Stimulated activated CD4-positive, alpha-beta T cell treated with anti-CD3 and anti-CD28 coated beads, Interleukin-12 subunit alpha, Interleukin-12 subunit beta, amount 100 ng/mL, for 48 hours (primary cell): ENCODE measurements around the gene PNRC2.
"Not testable (repeated sequence)": the region's sequence is repeated elsewhere in the genome, so short reads cannot be mapped to it uniquely, and the experiment has no call there.

Source experiments
- DNase-seq, 3 donors: peaks; one replicate each; pipeline ENCODE4 v3.0.0-alpha.2; 2020; ENCODE audit warnings: low read depth in 2 of 3, low spot score in 1 of 3

The PNRC2 gene

GRCh38 chr1:23987038-23987437 lies 27.4 kb downstream of the PNRC2 start:
- DNase-seq, result not testable (repeated sequence)

DNA sequence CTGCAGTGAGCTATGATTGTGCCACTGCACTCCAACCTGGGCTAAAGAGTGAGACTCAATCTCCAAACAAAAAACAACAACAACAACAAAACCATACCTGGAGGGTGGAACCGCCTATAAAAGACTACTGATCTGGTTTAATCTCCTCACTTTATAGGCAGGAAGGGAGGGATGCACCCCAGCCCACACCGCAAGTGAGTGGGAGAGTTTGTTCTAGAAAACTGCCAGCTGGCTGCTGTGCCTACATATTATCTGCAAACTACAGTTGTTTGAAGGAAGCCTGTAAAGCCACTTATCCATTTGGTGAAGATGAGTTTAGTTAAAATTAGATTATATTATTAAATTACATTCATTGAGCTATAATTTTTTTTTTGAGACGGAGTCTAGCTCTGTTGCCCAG lies 29.6 kb downstream of the PNRC2 start:
- no peak for DNase-seq

- not testable (repeated sequence) for DNase-seq
Measured at GRCh38 chr1:23992011-23992410, 32.4 kb downstream of the PNRC2 start.

DNA sequence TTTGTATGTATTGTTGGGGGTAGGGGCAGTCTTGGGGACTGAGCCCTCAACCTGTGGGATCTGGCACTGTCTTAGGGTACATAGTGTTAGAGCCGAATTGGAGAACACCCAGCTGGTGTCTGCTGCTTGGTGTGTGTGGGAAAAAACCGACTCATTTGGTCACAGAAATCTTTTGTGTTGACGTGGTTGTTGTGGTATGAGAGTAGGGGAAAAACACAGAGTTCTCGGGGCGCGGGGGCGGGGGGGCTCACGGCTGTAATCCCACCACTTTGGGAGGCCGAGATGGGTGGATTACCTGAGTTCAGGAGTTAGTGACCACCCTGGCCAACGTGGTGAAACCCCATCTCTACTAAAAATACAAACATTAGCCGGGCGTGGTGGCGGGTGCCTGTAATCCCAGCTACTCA lies 35.8 kb downstream of the PNRC2 start:
- DNase-seq, result no peak

- no peak for DNase-seq
Measured at GRCh38 chr1:23996700-23997229, 37.1 kb downstream of the PNRC2 start.

DNA sequence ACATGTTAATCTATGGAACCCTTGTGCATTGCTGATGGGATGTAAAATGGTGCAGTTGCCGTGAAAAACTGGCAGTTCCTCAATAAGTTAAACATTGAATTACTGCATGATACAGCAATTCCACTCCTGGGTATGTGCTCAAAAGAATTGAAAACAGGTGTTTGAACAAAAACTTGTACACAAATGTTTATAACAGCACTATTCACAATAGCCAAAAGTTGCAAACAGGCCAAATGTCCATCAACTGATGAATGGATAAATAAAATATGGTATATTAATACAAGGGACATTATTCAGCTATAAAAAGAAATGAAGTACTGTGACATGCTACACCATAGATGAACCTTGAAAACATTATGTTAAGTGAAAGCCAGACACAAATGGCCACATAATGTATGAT lies 38.2 kb downstream of the PNRC2 start:
- no peak for DNase-seq

DNA sequence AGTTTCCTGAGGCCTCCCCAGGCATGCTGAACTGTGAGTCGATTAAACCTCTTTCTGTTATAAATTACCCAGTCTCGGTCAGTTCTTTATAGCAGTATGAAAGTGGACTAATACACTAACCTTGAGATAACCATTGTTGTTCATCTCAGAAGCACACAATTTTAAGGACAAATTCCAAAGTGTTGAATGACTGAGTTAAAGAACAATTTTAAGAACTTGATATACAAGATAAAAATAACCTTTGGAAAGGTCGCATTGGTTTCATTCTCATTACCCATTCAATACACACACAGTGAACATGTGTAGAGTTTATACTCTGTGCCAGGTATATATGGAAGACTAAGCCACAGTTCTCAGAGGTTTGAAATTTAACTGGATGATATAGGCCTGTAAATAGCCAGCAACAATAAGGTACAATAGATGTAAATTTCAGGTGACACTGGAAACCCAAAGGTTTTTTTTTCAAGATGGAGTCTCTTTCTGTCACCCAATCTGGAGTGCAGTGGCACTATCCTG lies 39.6 kb downstream of the PNRC2 start:
- DNase-seq, result no peak

DNA sequence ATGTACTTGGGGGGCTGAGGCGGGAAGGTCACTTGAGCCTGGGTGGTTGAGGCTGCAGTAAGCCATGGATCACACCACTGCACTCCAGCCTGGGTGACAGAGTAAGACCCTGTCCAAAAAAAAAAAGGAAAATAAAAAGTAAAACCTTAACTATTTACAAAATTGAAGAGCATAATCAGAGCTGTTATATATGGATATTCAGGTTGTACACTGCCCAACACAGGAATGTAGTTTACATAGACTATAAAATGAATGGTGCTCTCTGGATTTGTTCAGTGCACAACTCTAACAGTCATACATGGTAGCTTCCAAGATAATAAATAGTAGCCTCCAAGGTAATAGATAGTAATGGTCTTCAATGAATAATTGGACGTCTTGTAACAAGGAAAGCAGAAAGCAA lies 43.1 kb downstream of the PNRC2 start:
- DNase-seq, result no peak

GRCh38 chr1:24003331-24003972 lies 43.8 kb downstream of the PNRC2 start:
- no peak for DNase-seq

GRCh38 chr1:24004132-24004531 lies 44.5 kb downstream of the PNRC2 start:
- DNase-seq, result no peak

DNA sequence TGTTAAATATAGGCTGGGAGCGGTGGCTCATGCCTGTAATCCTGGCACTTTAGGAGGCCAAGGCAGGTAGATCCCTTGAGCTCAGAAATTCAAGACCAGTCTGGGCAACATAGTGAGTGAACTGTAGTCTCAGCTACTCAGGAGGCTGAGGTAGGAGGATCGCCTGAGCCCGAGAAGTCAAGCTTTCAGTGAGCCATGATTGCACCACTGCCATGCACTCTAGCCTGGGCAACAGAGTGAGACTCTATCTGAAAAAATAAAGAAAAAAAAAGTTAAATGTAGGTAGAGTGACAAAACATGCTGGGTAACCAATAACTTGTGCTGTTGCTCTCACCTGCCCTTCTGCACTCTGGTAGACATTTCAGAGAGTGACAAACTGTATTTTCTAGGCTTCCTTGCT lies 45.5 kb downstream of the PNRC2 start:
- no peak for DNase-seq

- no peak for DNase-seq
Measured at GRCh38 chr1:24007079-24007478, 47.5 kb downstream of the PNRC2 start.

GRCh38 chr1:24008574-24009184 lies 49.1 kb downstream of the PNRC2 start:
- DNase-seq, result not testable (repeated sequence)

DNA sequence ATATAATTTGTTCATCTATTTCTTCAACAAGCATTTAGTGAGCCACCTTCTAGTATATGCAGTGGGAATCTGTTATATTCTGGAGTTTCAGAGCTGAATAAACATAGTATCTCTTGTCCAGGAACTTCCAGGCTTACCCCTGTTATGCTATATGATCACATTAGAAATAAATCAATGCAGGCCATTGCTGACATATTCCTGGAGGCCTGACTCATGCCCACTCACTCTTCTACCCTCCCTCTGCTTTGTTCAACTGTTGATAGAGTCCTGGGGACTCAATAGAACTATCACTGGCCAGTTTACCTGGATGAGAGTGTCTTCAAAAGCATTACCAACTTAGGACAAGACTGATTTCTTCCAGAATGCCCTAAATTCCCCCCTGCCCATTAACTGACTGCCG lies 49.8 kb downstream of the PNRC2 start:
- DNase-seq, result no peak

- DNase-seq, result no peak
Measured at GRCh38 chr1:24010650-24011049, 51.0 kb downstream of the PNRC2 start.

GRCh38 chr1:24012878-24013277 lies 53.2 kb downstream of the PNRC2 start:
- not testable (repeated sequence) for DNase-seq
